Right lobe of liver (tissue), 4 donors: Measurements from ENCODE around the gene ZNF827.

ENCODE experiments used
- CTCF ChIP-seq, 4 donors: fragments of 200-600 bp in 3 of 4; fragments of 450-650 bp in 1 of 4; IDR thresholded peaks; one replicate each; pipeline versions ENCODE4 v1.5.1 to v1.8.0; 2016 to 2022; ENCODE audit warnings: antibody characterized with exemption in 4 of 4, mild to moderate bottlenecking in 2 of 4
- POLR2A ChIP-seq: fragments of 450-650 bp; IDR thresholded peaks from one replicate; pipeline ENCODE4 v1.6.1; 2017; ENCODE audit warnings: antibody characterized with exemption, mild to moderate bottlenecking
- donor health status: DM: no; HTN: no; CAD: no.
- donor health status: DM: no; HTN: no; CAD: no.
- donor health status: DM: no; HTN: yes; CAD: no.

DNA sequence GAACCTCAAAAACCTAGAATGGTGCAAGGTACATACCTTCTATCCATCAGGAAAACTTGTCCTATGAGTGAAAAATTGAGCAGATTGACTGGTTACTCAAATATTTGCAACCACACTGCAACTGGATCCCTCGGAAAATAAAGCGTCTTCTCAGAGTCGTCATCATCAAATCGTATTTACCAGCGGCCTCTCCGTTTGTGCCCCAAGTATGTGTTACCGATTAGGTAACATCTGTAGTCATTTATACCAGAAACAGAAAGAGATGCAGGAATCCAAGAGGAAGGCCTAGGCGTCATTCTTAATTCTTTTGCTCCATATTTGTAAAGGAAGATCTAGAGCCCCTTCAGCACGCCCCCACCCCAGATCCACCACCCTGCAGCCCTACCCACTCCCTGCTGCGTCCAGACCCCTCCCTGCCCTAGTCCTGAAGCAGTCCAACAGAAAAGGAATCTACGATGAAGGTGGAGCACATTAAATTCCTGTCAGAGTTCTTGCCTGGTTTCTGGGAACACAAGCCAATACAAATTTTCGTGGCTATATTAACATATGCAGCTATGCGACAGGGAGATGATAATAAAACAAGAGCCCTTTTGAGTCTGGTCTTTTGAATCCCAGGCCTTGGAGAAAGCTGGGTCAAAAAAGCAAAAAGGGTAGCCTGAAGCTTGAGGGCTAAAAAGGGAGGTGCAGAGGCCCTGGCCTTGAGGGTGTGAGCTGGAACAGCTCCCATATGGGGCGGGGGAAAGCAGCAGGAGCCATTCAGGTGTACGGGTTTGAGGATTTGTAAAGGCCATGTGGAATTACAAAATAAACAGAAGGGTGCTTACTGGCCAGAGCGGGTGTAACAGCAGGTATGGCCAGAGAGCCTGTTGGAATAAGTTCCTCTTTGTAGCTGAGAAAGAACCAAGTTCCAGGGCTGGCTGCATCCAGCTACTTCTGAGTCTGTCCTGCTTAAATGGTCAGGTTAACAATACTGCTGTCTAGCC is 77.0 kb downstream of the ZNF827 start:
- no peak for TF ChIP-seq CTCF (IDR thresholded peaks at IDR 0.05)
- no peak for TF ChIP-seq POLR2A
